Ishikawa (cell line): ENCODE measurements around the gene KIF3A.

Experiments
- CEBPB ChIP-seq: IDR thresholded peaks from 2 replicates; pipeline ENCODE4 v1.6.1; 2012
- CREB1 ChIP-seq: IDR thresholded peaks from 2 replicates; pipeline ENCODE4 v1.6.1; 2012; ENCODE audit warnings: low read depth
- EGR1 ChIP-seq: IDR thresholded peaks from 2 replicates; pipeline ENCODE4 v1.6.1; 2012
- EP300 ChIP-seq: IDR thresholded peaks from 2 replicates; pipeline ENCODE4 v1.6.1; 2012; ENCODE audit warnings: borderline replicate concordance
- FOXM1 ChIP-seq: IDR thresholded peaks from 2 replicates; pipeline ENCODE4 v1.6.1; 2012; ENCODE audit warnings: low read depth, borderline replicate concordance
- NFIC ChIP-seq: IDR thresholded peaks from 2 replicates; pipeline ENCODE4 v1.6.1; 2012
- RAD21 ChIP-seq: IDR thresholded peaks from 2 replicates; pipeline ENCODE4 v1.6.1; 2012; ENCODE audit warnings: low read depth
- TAF1 ChIP-seq: IDR thresholded peaks from 2 replicates; pipeline ENCODE4 v1.6.1; 2012; ENCODE audit warnings: low read depth, mild to moderate bottlenecking
- TCF12 ChIP-seq: IDR thresholded peaks from 2 replicates; pipeline ENCODE4 v1.6.1; 2012; ENCODE audit warnings: low read depth
- TEAD4 ChIP-seq: IDR thresholded peaks from 2 replicates; pipeline ENCODE4 v1.6.1; 2012
- YY1 ChIP-seq: IDR thresholded peaks from 2 replicates; pipeline ENCODE4 v1.6.1; 2012; ENCODE audit warnings: low read depth
- ZBTB7A ChIP-seq: IDR thresholded peaks from 2 replicates; pipeline ENCODE4 v1.6.1; 2012; ENCODE audit warnings: low read depth
- TF ChIP-seq, protein P1 (sequence below): IDR thresholded peaks from 2 replicates; pipeline ENCODE4 v1.6.1; 2012; ENCODE audit warnings: low read depth, mild to moderate bottlenecking
- TF ChIP-seq, protein P2 (sequence below): IDR thresholded peaks from 2 replicates; pipeline ENCODE4 v1.6.1; 2012
- TF ChIP-seq, protein P3 (sequence below): IDR thresholded peaks from 2 replicates; pipeline ENCODE4 v1.6.1; 2012

The KIF3A gene

DNA sequence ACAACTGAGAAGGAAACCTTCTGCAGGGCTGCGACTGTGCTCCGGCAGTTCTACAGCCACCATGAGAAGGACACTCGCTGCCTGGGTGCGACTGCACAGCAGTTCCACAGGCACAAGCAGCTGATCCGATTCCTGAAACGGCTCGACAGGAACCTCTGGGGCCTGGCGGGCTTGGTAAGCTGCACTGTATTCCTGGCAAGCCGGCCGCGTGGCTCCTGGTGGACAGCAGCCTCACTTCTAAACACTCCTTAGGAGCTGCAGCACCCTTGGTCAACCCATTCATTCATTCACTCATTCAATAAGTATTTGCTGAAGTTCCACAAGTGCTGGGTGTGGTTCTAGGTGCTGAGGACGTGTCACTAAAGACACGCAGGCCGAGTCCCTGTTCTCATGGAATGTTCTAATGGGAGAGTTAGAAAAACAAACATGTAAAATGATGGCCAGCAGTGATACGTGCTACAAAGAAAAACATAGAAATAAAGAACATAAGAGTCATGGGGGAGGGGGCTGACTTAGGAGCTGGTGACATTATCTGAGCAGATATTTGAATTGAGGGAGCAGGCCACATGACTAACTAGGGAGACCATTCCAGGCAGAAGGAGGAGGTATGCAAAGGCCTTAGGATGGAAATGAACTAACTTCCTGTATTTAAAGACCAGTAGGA is 57.5 kb downstream of the KIF3A start:
- no peak for TF ChIP-seq TCF12
- TF ChIP-seq CREB1 = no peak
- no peak for TF ChIP-seq NFIC
- no peak for TF ChIP-seq YY1
- no peak for TF ChIP-seq TEAD4
- TF ChIP-seq, protein P1, sequence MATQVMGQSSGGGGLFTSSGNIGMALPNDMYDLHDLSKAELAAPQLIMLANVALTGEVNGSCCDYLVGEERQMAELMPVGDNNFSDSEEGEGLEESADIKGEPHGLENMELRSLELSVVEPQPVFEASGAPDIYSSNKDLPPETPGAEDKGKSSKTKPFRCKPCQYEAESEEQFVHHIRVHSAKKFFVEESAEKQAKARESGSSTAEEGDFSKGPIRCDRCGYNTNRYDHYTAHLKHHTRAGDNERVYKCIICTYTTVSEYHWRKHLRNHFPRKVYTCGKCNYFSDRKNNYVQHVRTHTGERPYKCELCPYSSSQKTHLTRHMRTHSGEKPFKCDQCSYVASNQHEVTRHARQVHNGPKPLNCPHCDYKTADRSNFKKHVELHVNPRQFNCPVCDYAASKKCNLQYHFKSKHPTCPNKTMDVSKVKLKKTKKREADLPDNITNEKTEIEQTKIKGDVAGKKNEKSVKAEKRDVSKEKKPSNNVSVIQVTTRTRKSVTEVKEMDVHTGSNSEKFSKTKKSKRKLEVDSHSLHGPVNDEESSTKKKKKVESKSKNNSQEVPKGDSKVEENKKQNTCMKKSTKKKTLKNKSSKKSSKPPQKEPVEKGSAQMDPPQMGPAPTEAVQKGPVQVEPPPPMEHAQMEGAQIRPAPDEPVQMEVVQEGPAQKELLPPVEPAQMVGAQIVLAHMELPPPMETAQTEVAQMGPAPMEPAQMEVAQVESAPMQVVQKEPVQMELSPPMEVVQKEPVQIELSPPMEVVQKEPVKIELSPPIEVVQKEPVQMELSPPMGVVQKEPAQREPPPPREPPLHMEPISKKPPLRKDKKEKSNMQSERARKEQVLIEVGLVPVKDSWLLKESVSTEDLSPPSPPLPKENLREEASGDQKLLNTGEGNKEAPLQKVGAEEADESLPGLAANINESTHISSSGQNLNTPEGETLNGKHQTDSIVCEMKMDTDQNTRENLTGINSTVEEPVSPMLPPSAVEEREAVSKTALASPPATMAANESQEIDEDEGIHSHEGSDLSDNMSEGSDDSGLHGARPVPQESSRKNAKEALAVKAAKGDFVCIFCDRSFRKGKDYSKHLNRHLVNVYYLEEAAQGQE = no peak
- TF ChIP-seq RAD21 = no peak
- TF ChIP-seq FOXM1 = no peak
- no peak for TF ChIP-seq EP300
- TF ChIP-seq, protein P2, sequence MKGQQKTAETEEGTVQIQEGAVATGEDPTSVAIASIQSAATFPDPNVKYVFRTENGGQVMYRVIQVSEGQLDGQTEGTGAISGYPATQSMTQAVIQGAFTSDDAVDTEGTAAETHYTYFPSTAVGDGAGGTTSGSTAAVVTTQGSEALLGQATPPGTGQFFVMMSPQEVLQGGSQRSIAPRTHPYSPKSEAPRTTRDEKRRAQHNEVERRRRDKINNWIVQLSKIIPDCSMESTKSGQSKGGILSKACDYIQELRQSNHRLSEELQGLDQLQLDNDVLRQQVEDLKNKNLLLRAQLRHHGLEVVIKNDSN = no peak
- no peak for TF ChIP-seq ZBTB7A
- no peak for TF ChIP-seq CEBPB
- no peak for TF ChIP-seq TAF1

DNA sequence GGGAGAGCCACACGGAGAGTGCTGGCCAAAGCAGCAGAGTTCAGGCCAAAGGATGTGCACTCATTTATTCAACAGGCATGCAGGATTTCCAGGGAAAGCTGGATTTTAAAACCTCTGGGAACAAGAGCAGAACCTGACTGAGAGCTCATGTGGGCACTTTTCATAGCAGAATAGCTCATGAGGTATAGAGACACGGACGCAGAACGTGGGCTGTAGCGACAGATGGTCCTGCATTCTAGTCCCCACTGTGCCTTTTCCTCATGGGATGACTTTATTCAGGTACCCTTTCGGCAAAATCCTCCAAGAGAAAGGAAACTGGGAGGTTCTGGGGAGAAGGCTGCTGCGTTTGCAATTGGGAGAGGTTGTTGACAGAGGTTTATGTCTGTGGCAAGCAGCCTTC is 58.2 kb downstream of the KIF3A start:
- no peak for TF ChIP-seq EP300
- no peak for TF ChIP-seq TAF1
- TF ChIP-seq ZBTB7A = no peak
- no peak for TF ChIP-seq EGR1
- no peak for TF ChIP-seq NFIC
- TF ChIP-seq, protein P2 = no peak
- TF ChIP-seq FOXM1 = no peak
- TF ChIP-seq, protein P3, sequence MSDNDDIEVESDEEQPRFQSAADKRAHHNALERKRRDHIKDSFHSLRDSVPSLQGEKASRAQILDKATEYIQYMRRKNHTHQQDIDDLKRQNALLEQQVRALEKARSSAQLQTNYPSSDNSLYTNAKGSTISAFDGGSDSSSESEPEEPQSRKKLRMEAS = no peak
- no peak for TF ChIP-seq CEBPB
- TF ChIP-seq CREB1 = no peak
- TF ChIP-seq, protein P1 = no peak
- no peak for TF ChIP-seq TEAD4
- no peak for TF ChIP-seq RAD21

DNA sequence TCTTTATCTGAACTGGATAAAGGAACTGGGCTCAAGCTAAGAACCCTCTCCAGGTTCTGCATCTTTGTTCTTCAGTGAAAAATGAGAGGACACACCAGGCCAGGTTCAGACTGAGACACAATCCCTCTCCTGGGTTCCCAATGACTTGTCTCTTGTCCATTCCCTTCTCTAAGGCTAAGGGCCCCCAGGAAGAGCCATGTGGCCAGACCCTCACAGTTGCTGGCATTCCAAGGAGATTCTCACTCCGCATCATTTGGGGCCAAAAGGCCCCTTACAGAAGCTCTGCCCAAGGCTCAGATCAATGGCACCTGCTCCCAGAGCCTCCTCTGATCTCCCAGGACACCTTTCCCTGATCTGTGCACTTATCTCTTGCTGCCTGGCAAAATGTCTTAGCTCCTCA is 58.6 kb downstream of the KIF3A start:
- TF ChIP-seq TCF12 = no peak
- no peak for TF ChIP-seq ZBTB7A
- TF ChIP-seq EP300 = no peak
- no peak for TF ChIP-seq CREB1
- TF ChIP-seq, protein P1 = no peak
- TF ChIP-seq, protein P2 = no peak
- no peak for TF ChIP-seq TAF1
- no peak for TF ChIP-seq FOXM1
- no peak for TF ChIP-seq YY1
- TF ChIP-seq TEAD4 = no peak
- no peak for TF ChIP-seq RAD21
- TF ChIP-seq, protein P3 = no peak
- no peak for TF ChIP-seq NFIC
- TF ChIP-seq CEBPB = no peak
- TF ChIP-seq EGR1 = no peak
